ENCODE results near the gene DUS3L. TPM values are rescaled to one million over a fixed set of nuclear protein-coding genes. Genes with fewer than 3 reads are reported as not detected.

DUS3L gene
- total RNA-seq, 1 experiment from 2014 or later = 39.3 TPM

GRCh38 chr19:5803752-5804515 lies 13.0 kb upstream of the DUS3L start:
- Mint-ChIP-seq H3K4me3 (peak overlapping the region; percentile 75), H3K4me1 (peaks cover 13% of the 10 kb centered on the region), H3K36me3 (no peaks in the 10 kb centered on the region), H3K9me3 (no peaks in the 10 kb centered on the region), H3K27me3 (ENCODE audit: low read depth) (peaks cover 47% of the 10 kb centered on the region), H3K27ac (no peak overlapping the region)
- DNase-seq (ENCODE audit: low spot score) = peak; percentile 99
- ATAC-seq = peak; percentile 85
- POLR2A ChIA-PET = interaction anchor here (0.6 to 1.7 kb wide), 11 partner anchors 9 to 143 kb away, joined by 3 to 22 read pairs (median 3); partner anchors contain the start of genes CATSPERD and LONP1
- CTCF ChIA-PET = interaction anchor here (0.5 to 2.1 kb wide), 90 partner anchors 9 to 1257 kb away, joined by 3 to 115 read pairs (median 6); partner anchors contain the start of genes CAPS, CATSPERD, DUS3L and FUT6
- TF ChIP-seq HMGXB4 (CRISPR knock-in tag; IDR thresholded peaks at IDR 0.05) = peak; percentile 95
- no peak for TF ChIP-seq JUN (CRISPR knock-in tag; IDR thresholded peaks at IDR 0.05)
- TF ChIP-seq, protein P1, sequence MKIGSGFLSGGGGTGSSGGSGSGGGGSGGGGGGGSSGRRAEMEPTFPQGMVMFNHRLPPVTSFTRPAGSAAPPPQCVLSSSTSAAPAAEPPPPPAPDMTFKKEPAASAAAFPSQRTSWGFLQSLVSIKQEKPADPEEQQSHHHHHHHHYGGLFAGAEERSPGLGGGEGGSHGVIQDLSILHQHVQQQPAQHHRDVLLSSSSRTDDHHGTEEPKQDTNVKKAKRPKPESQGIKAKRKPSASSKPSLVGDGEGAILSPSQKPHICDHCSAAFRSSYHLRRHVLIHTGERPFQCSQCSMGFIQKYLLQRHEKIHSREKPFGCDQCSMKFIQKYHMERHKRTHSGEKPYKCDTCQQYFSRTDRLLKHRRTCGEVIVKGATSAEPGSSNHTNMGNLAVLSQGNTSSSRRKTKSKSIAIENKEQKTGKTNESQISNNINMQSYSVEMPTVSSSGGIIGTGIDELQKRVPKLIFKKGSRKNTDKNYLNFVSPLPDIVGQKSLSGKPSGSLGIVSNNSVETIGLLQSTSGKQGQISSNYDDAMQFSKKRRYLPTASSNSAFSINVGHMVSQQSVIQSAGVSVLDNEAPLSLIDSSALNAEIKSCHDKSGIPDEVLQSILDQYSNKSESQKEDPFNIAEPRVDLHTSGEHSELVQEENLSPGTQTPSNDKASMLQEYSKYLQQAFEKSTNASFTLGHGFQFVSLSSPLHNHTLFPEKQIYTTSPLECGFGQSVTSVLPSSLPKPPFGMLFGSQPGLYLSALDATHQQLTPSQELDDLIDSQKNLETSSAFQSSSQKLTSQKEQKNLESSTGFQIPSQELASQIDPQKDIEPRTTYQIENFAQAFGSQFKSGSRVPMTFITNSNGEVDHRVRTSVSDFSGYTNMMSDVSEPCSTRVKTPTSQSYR (CRISPR knock-in tag; IDR thresholded peaks at IDR 0.05) = peak; percentile 70
- TF ChIP-seq PREB (CRISPR knock-in tag; IDR thresholded peaks at IDR 0.05; ENCODE audit: borderline replicate concordance) = no peak
- no peak for TF ChIP-seq PRRX2 (CRISPR knock-in tag; IDR thresholded peaks at IDR 0.05)
- TF ChIP-seq GABPB1 (CRISPR knock-in tag; IDR thresholded peaks at IDR 0.05) = peak; percentile 48; the same call in 1 of the 2 replicates
- TF ChIP-seq, protein P2, sequence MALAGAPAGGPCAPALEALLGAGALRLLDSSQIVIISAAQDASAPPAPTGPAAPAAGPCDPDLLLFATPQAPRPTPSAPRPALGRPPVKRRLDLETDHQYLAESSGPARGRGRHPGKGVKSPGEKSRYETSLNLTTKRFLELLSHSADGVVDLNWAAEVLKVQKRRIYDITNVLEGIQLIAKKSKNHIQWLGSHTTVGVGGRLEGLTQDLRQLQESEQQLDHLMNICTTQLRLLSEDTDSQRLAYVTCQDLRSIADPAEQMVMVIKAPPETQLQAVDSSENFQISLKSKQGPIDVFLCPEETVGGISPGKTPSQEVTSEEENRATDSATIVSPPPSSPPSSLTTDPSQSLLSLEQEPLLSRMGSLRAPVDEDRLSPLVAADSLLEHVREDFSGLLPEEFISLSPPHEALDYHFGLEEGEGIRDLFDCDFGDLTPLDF (CRISPR knock-in tag; IDR thresholded peaks at IDR 0.05) = peak; percentile 72; the same call in 1 of the 2 replicates
- peak; percentile 97 for TF ChIP-seq FOXP1 (CRISPR knock-in tag; IDR thresholded peaks at IDR 0.05; ENCODE audit: borderline replicate concordance)
- TF ChIP-seq, protein P3, sequence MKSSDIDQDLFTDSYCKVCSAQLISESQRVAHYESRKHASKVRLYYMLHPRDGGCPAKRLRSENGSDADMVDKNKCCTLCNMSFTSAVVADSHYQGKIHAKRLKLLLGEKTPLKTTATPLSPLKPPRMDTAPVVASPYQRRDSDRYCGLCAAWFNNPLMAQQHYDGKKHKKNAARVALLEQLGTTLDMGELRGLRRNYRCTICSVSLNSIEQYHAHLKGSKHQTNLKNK (CRISPR knock-in tag; IDR thresholded peaks at IDR 0.05) = no peak
- no peak for TF ChIP-seq GRHL2 (CRISPR knock-in tag; IDR thresholded peaks at IDR 0.05; ENCODE audit: insufficient replicate concordance, severe bottlenecking)
- TF ChIP-seq AFF4 (CRISPR knock-in tag; IDR thresholded peaks at IDR 0.05; ENCODE audit: borderline replicate concordance) = no peak; the same call in 1 of the 2 replicates
- TF ChIP-seq CDX4 (CRISPR knock-in tag; IDR thresholded peaks at IDR 0.05; ENCODE audit: borderline replicate concordance) = no peak
- peak; percentile 98 for TF ChIP-seq E2F5 (CRISPR knock-in tag; IDR thresholded peaks at IDR 0.05)
- TF ChIP-seq ZNF121 (CRISPR knock-in tag; IDR thresholded peaks at IDR 0.05) = no peak
- TF ChIP-seq, protein P4, sequence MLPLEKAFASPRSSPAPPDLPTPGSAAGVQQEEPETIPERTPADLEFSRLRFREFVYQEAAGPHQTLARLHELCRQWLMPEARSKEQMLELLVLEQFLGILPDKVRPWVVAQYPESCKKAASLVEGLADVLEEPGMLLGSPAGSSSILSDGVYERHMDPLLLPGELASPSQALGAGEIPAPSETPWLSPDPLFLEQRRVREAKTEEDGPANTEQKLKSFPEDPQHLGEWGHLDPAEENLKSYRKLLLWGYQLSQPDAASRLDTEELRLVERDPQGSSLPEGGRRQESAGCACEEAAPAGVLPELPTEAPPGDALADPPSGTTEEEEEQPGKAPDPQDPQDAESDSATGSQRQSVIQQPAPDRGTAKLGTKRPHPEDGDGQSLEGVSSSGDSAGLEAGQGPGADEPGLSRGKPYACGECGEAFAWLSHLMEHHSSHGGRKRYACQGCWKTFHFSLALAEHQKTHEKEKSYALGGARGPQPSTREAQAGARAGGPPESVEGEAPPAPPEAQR (CRISPR knock-in tag; IDR thresholded peaks at IDR 0.05) = no peak
- TF ChIP-seq TP53 (CRISPR knock-in tag; IDR thresholded peaks at IDR 0.05) = 0 out of 2 replicates have a peak, but pooled peaks have one; percentile 75
- TF ChIP-seq ZNF138 (CRISPR knock-in tag; conservative IDR thresholded peaks at IDR 0.05) = no peak
- TF ChIP-seq, protein P5, sequence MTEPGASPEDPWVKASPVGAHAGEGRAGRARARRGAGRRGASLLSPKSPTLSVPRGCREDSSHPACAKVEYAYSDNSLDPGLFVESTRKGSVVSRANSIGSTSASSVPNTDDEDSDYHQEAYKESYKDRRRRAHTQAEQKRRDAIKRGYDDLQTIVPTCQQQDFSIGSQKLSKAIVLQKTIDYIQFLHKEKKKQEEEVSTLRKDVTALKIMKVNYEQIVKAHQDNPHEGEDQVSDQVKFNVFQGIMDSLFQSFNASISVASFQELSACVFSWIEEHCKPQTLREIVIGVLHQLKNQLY (CRISPR knock-in tag; IDR thresholded peaks at IDR 0.05) = no peak
- TF ChIP-seq HMGA2 (CRISPR knock-in tag; IDR thresholded peaks at IDR 0.05) = no peak
- TF ChIP-seq SOX15 (CRISPR knock-in tag; IDR thresholded peaks at IDR 0.05) = no peak

Measured in WTC11 (cell line).